Caco-2 (cell line): ENCODE measurements around the gene RFLNA. TPM values are rescaled to one million over a fixed set of nuclear protein-coding genes. Genes with fewer than 3 reads are reported as not detected.
"Not testable (repeated sequence)": the region's sequence is repeated elsewhere in the genome, so short reads cannot be mapped to it uniquely, and the experiment has no call there.

Source experiments
- BruUV-seq: library from RNA; stranded (reverse); fragments of 400-500 nt; replicated peaks from 2 replicates; lab custom pipeline; 2021; lab: Mats Ljungman, UMichigan
- CTCF ChIA-PET: fragments of 300-600 bp; sonication (Branson Sonifier 250); formaldehyde crosslinking; loops from one replicate; lab custom pipeline; 2022; ENCODE audit warnings: antibody characterized with exemption; lab: Charles Lee
- POLR2A ChIA-PET: fragments of 300-600 bp; sonication (Branson Sonifier 250); formaldehyde crosslinking; loops from one replicate; lab custom pipeline; 2022; ENCODE audit warnings: antibody characterized with exemption; lab: Charles Lee
- DNase-seq, 2 experiments: peaks; one replicate each; pipeline versions ENCODE4 v3.0.0 to v3.0.0-alpha.2; 2020 to 2022
- H3K27me3 ChIP-seq: replicated peaks from 2 replicates; pipeline ENCODE4 v1.6.0; 2011; ENCODE audit warnings: low read length; ENCODE audit not compliant: control insufficient read depth, insufficient read depth
- H3K36me3 ChIP-seq: 2 replicates; pipeline ENCODE4 v1.5.1; 2011; ENCODE audit warnings: low read length; ENCODE audit not compliant: control insufficient read depth, insufficient read depth
- H3K4me1 ChIP-seq: fragments of 250-450 bp; sonication (Bioruptor Pico); 2 replicates; pipeline ENCODE4 v1.5.1; 2020; ENCODE audit warnings: mild to moderate bottlenecking
- H3K4me3 ChIP-seq: 2 replicates; pipeline ENCODE4 v1.5.1; 2011; ENCODE audit warnings: low read depth, mild to moderate bottlenecking, control low read depth, low read length
- H3K9me3 ChIP-seq: fragments of 250-450 bp; sonication (Bioruptor Pico); 2 replicates; pipeline ENCODE4 v1.5.1; 2020; ENCODE audit warnings: mild to moderate bottlenecking, moderate library complexity
- H3K27ac Mint-ChIP-seq: one replicate; pipeline ENCODE4 v1.8.0; 2022; ENCODE audit warnings: mixed read lengths; ENCODE audit not compliant: unreplicated experiment
- H3K27me3 Mint-ChIP-seq: one replicate; pipeline ENCODE4 v1.8.0; 2022; ENCODE audit warnings: mixed read lengths; ENCODE audit not compliant: insufficient read depth, unreplicated experiment
- H3K36me3 Mint-ChIP-seq: one replicate; pipeline ENCODE4 v1.8.0; 2022; ENCODE audit warnings: mild to moderate bottlenecking, mixed read lengths; ENCODE audit not compliant: insufficient read depth, unreplicated experiment
- H3K4me1 Mint-ChIP-seq: one replicate; pipeline ENCODE4 v1.8.0; 2022; ENCODE audit warnings: low read depth, mixed read lengths; ENCODE audit not compliant: unreplicated experiment
- H3K4me3 Mint-ChIP-seq: one replicate; pipeline ENCODE4 v1.8.0; 2022; ENCODE audit warnings: mild to moderate bottlenecking, moderate library complexity, mixed read lengths; ENCODE audit not compliant: unreplicated experiment
- H3K9me3 Mint-ChIP-seq: one replicate; pipeline ENCODE4 v1.8.0; 2022; ENCODE audit warnings: mixed read lengths; ENCODE audit not compliant: unreplicated experiment
- intact Hi-C: fragments of 100-400 bp; cut with micrococcal nuclease; formaldehyde crosslinking; loops from one replicate; pipeline ENCODE4 v1.10.0; 2022; ENCODE audit not compliant: unreplicated experiment
- total RNA-seq: library from RNA; stranded (reverse); gene quantifications from 2 replicates; pipeline ENCODE4 v1.2.3, GENCODE V29; 2022
- TF ChIP-seq, protein P1 (sequence below), 2 experiments: fragments of 200-600 bp in 1 of 2; IDR thresholded peaks; 1 replicate in 1 of 2; 2 replicates in 1 of 2; pipeline versions ENCODE4 v1.5.1 to v1.8.0; 2011 to 2022; ENCODE audit warnings: antibody characterized with exemption in 1 of 2, control low read depth in 1 of 2, inconsistent platforms in 1 of 2, low read depth in 1 of 2, low read length in 1 of 2, mild to moderate bottlenecking in 1 of 2, moderate library complexity in 1 of 2; ENCODE audit not compliant: insufficient read depth in 1 of 2, severe bottlenecking in 1 of 2, unreplicated experiment in 1 of 2

The RFLNA gene
- total RNA-seq, 1 experiment from 2014 or later: 15.4 TPM

DNA sequence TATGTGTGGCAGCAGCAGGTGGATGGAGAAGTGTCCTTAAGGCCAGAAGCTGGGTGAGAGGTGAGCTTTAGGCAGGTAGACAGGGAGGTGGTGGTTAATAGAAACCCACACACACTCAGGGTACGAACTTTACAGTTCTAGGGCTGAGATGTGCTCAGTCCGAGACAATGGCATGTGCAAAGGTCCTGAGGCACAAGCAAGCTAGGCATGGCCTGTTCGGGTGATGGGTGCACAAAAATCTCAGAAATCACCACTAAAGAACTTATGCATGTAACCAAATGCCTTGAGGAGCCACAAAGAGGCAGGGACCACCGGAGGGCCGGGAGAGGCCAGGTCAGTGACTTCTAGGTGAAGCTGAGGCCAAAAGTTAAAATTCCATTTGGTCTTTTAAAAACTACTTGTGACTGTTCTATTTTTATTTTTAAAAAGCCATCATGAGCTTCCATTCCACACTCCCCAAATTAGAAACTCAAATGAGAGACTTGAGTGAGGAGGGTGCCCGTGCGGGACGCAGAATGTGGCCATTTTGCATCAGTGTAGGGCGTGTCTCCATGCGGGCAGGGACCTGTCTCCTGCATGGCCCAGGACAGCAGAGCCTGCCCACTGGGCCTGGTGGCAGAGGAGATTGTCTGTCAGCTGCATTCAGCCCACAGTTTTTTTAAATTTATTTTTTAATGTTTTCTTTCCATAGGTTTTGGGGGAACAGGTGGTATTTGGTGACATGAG lies 4.0 kb downstream of the RFLNA start:
- no peaks in the 10 kb centered on the region for H3K9me3 ChIP-seq
- DNase-seq: no peak
- no TSS peak for BruUV-seq
- Mint-ChIP-seq H3K4me1 (peaks cover 7% of the 10 kb centered on the region), H3K27ac (no peak overlapping the region), H3K9me3 (no peaks in the 10 kb centered on the region), H3K36me3 (no peaks in the 10 kb centered on the region), H3K27me3 (no peaks in the 10 kb centered on the region), H3K4me3 (no peak overlapping the region)
- ChIA-PET POLR2A (no interaction called here), CTCF (no interaction called here)
- H3K27me3 ChIP-seq: no peaks in the 10 kb centered on the region
- TF ChIP-seq, protein P1, sequence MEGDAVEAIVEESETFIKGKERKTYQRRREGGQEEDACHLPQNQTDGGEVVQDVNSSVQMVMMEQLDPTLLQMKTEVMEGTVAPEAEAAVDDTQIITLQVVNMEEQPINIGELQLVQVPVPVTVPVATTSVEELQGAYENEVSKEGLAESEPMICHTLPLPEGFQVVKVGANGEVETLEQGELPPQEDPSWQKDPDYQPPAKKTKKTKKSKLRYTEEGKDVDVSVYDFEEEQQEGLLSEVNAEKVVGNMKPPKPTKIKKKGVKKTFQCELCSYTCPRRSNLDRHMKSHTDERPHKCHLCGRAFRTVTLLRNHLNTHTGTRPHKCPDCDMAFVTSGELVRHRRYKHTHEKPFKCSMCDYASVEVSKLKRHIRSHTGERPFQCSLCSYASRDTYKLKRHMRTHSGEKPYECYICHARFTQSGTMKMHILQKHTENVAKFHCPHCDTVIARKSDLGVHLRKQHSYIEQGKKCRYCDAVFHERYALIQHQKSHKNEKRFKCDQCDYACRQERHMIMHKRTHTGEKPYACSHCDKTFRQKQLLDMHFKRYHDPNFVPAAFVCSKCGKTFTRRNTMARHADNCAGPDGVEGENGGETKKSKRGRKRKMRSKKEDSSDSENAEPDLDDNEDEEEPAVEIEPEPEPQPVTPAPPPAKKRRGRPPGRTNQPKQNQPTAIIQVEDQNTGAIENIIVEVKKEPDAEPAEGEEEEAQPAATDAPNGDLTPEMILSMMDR (IDR thresholded peaks at IDR 0.05; ENCODE audit: insufficient read depth in 1 of 2, low read depth in 1 of 2, low read length in 1 of 2, severe bottlenecking in 1 of 2, unreplicated experiment in 1 of 2): no peak
- H3K36me3 ChIP-seq: peaks cover 9% of the 10 kb centered on the region
- intact Hi-C loops: no loop called here
- peaks cover 17% of the 10 kb centered on the region for H3K4me1 ChIP-seq
- no peak overlapping the region for H3K4me3 ChIP-seq

DNA sequence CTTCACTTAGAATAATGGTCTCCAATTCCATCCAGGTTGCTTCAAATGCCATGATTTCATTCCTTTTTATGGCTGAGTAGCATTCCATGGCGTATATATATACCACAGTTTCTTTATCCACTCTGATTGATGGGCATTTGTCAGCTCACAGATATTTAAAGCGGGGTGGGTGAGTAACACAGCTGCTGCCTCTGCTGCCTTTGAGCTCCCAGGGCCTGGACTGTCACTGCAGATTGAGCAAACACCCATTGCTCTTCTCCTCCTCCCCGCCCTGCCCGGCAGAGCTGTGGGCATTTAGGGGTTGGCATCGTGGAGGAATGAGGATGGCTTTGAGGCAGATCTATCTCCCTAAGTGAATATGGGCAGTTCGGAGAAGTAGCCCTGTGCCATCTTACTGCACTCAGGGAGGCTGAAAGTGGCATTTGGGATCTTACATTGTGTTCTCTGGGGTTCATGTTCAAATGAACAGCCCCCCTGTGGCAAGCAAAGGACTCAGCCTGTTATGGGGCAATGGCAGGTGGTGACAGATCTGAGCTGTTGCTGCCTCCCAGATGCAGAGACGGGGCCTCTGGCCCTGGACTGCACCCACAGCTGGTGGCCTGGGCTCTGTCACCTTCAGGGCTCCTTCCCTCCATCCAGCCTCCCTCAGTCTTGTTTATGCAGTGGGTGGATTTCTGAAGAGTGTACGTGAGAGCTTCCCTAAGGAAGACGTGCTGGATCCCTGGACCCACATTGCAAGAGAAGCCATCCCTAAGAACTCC lies 4.9 kb downstream of the RFLNA start:
- intact Hi-C loops: no loop called here
- peaks cover 10% of the 10 kb centered on the region for H3K4me1 ChIP-seq
- H3K36me3 ChIP-seq: peaks cover 9% of the 10 kb centered on the region
- no peak for DNase-seq
- Mint-ChIP-seq H3K4me3 (no peak overlapping the region), H3K9me3 (no peaks in the 10 kb centered on the region), H3K27ac (no peak overlapping the region), H3K36me3 (no peaks in the 10 kb centered on the region), H3K27me3 (no peaks in the 10 kb centered on the region), H3K4me1 (no peaks in the 10 kb centered on the region)
- no peak overlapping the region for H3K4me3 ChIP-seq
- TF ChIP-seq, protein P1 (IDR thresholded peaks at IDR 0.05; ENCODE audit: insufficient read depth in 1 of 2, low read depth in 1 of 2, low read length in 1 of 2, severe bottlenecking in 1 of 2, unreplicated experiment in 1 of 2): no peak
- BruUV-seq: no TSS peak
- CTCF ChIA-PET: interaction anchor here (0.6 kb wide), 1 partner anchor 26 kb away, joined by 5 read pairs; no protein-coding TSS in a partner anchor
- POLR2A ChIA-PET: no interaction called here
- H3K9me3 ChIP-seq: no peaks in the 10 kb centered on the region
- no peaks in the 10 kb centered on the region for H3K27me3 ChIP-seq

DNA sequence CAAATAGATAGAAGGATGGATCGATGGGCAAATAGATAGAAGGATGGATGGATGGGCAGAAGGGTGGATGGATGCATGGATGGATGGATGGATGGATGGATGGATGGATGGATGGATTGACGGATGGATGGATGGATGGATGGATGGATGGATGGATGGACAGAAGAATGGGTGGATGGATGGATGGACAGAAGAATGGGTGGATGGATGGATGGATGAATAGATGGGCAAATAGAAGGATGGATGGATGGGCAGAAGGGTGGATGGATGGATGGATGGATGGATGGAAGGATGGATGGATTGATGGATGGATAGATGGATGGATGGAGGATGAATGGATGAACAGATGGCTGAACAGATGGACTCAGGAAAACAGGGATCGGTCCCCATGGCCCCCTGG lies 5.8 kb downstream of the RFLNA start:
- H3K4me3 Mint-ChIP-seq, H3K36me3 Mint-ChIP-seq, H3K27me3 ChIP-seq, H3K27ac Mint-ChIP-seq, BruUV-seq, intact Hi-C loops, H3K36me3 ChIP-seq, H3K9me3 ChIP-seq, DNase-seq, H3K9me3 Mint-ChIP-seq, POLR2A ChIA-PET, H3K27me3 Mint-ChIP-seq, H3K4me1 ChIP-seq, H3K4me3 ChIP-seq, H3K4me1 Mint-ChIP-seq: not testable (repeated sequence)
- CTCF ChIA-PET: interaction anchor here (0.6 kb wide), 2 partner anchors 27 to 460 kb away, joined by 5 to 12 read pairs; no protein-coding TSS in a partner anchor
